ENCODE data around the gene ABCG2. TPM values are rescaled to one million over a fixed set of nuclear protein-coding genes. Genes with fewer than 3 reads are reported as not detected.

ABCG2 gene
- total RNA-seq, 1 experiment from 2014 or later, result 0.44 TPM

DNA sequence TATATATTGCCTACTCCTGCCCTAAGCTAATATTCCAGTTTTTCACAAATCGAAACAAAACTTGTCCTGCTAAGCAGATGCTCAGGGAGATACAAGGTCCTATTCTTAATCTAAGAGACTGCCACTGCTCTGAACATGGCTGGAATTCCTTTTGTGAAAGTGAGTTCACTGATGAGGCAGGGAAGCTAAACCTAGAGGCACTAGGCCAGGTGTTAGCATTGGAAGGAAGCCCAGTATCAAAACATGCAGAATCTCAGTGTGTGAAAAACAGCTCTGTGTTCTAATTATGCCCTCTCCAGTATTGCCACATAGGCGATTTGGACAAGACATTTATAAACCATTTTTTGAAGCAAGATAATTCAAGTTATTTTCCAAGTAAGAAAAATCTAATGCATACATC lies 47.6 kb downstream of the ABCG2 start:
- Histone ChIP-seq H3K9ac (ENCODE audit: low read length) (no peak overlapping the region), H3K4me1 (ENCODE audit: control insufficient read depth in 1 of 2, insufficient read depth in 2 of 2, low read length in 2 of 2) (peaks cover 0 to 22% of the 10 kb centered on the region in 2 experiments; a peak in 3 of 4 replicates), H3K27me3 (ENCODE audit: insufficient read depth, low read length) (no peaks in the 10 kb centered on the region), H3K9me2 (ENCODE audit: insufficient read depth) (no peaks in the 10 kb centered on the region), H3K36me3 (ENCODE audit: control insufficient read depth in 1 of 2, insufficient read depth in 2 of 2, low read length in 2 of 2) (no peaks in the 10 kb centered on the region), H2AFZ (ENCODE audit: low read depth, low read length, poor library complexity, severe bottlenecking) (no peak overlapping the region), H3K79me2 (ENCODE audit: insufficient read depth, low read length) (no peaks in the 10 kb centered on the region), H3K27ac (ENCODE audit: low read depth, low read length) (no peak overlapping the region), H4K20me1 (ENCODE audit: insufficient read depth) (no peaks in the 10 kb centered on the region), H3K4me2 (ENCODE audit: low read length) (no peak overlapping the region), H3K4me3 (replicated peaks in 1 of 2; ENCODE audit: low read depth in 1 of 2, low read length in 2 of 2) (no peak overlapping the region), H3K9me3 (ENCODE audit: control insufficient read depth in 1 of 2, insufficient read depth in 1 of 2, low read depth in 1 of 2, low read length in 2 of 2) (no peaks in the 10 kb centered on the region)
- no peak for DNase-seq (ENCODE audit: low read depth, low spot score)
- BruUV-seq (replicated peaks), result no TSS peak
- ChIA-PET RAD21 (ENCODE audit: low non-redundant PET in 1 of 2, low total read pairs in 2 of 2, uncharacterized antibody in 2 of 2, unreplicated experiment in 2 of 2) (no interaction called here), CTCF (no interaction called here), POLR2A (no interaction called here)
- intact Hi-C loops (cut with micrococcal nuclease), result no loop called here
- TF ChIP-seq EGR1 (IDR thresholded peaks at IDR 0.05; ENCODE audit: low read depth) (no peak), ZFX (IDR thresholded peaks at IDR 0.05) (no peak), CEBPB (IDR thresholded peaks at IDR 0.05; ENCODE audit: low read depth) (no peak)
- ATAC-seq, result no peak

DNA sequence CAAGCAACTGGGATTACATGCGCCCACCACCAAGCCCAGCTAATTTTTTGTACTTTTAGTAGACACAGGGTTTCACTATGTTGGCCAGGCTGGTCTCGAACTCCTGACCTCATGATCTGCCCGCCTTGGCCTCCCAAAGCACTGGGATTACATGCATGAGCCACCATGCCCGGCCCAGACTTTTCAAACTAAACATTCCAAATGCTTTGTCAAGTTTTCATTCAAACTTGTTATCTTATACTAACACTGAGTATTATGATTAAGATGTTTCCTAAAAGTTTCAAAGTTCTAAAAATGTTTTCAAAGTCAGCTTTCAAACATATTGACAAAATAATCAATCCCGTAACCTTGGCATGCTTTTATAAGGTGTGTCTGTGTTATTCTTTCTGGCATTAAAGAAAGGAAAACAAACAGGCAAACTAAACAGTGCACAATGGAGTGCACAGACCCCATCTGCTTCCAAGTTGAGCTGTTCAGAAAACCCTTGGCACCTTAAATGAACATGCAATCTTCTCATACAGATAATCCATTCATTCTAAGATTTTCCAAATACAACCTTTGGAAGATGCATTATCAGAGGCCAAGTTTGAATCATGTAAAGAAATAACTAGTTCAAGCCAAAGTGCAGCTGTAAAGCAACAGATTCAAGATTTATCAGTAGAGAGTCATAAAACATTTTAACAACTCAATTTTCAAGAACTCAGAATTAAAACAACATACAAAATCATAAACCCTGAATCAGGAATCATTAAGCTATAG lies 49.1 kb downstream of the ABCG2 start:
- H3K36me3 ChIP-seq (ENCODE audit: control insufficient read depth in 1 of 2, insufficient read depth in 2 of 2, low read length in 2 of 2), result no peaks in the 10 kb centered on the region
- no peak overlapping the region for H3K9ac ChIP-seq (ENCODE audit: low read length)
- DNase-seq (ENCODE audit: low read depth, low spot score) (no peak), ATAC-seq (no peak)
- H3K79me2 ChIP-seq (ENCODE audit: insufficient read depth, low read length), result no peaks in the 10 kb centered on the region
- no peaks in the 10 kb centered on the region for H3K27me3 ChIP-seq (ENCODE audit: insufficient read depth, low read length)
- no peaks in the 10 kb centered on the region for H3K9me2 ChIP-seq (ENCODE audit: insufficient read depth)
- BruUV-seq (replicated peaks), result no TSS peak
- H3K27ac ChIP-seq (ENCODE audit: low read depth, low read length), result no peak overlapping the region
- H3K4me3 ChIP-seq (replicated peaks in 1 of 2; ENCODE audit: low read depth in 1 of 2, low read length in 2 of 2), result no peak overlapping the region
- POLR2A ChIA-PET, result no interaction called here
- H3K4me2 ChIP-seq (ENCODE audit: low read length), result no peak overlapping the region
- TF ChIP-seq RAD21 (IDR thresholded peaks at IDR 0.05; ENCODE audit: low read depth) (no peak), YY1 (IDR thresholded peaks at IDR 0.05; ENCODE audit: extremely low read depth, insufficient replicate concordance, low read depth, low read length) (no peak), ZFX (IDR thresholded peaks at IDR 0.05) (no peak), EGR1 (IDR thresholded peaks at IDR 0.05; ENCODE audit: low read depth) (no peak), CBX3 (IDR thresholded peaks at IDR 0.05; ENCODE audit: low read depth) (no peak), EZH2 (IDR thresholded peaks at IDR 0.05) (no peak), EZH2phosphoT487 (IDR thresholded peaks at IDR 0.05; ENCODE audit: borderline replicate concordance) (no peak)
- RAD21 ChIA-PET (ENCODE audit: low non-redundant PET in 1 of 2, low total read pairs in 2 of 2, uncharacterized antibody in 2 of 2, unreplicated experiment in 2 of 2), result no interaction called here
- H3K9me3 ChIP-seq (ENCODE audit: control insufficient read depth in 1 of 2, insufficient read depth in 1 of 2, low read depth in 1 of 2, low read length in 2 of 2), result no peaks in the 10 kb centered on the region
- H4K20me1 ChIP-seq (ENCODE audit: insufficient read depth), result no peaks in the 10 kb centered on the region
- H3K4me1 ChIP-seq (ENCODE audit: control insufficient read depth in 1 of 2, insufficient read depth in 2 of 2, low read length in 2 of 2), result peaks cover 0 to 23% of the 10 kb centered on the region in 2 experiments; a peak in 3 of 4 replicates
- CTCF ChIA-PET, result no interaction called here
- intact Hi-C loops (cut with micrococcal nuclease), result no loop called here
- H2AFZ ChIP-seq (ENCODE audit: low read depth, low read length, poor library complexity, severe bottlenecking), result no peak overlapping the region
